Measurements from ENCODE around the gene MAGI3.

- TF ChIP-seq CTCF (IDR thresholded peaks at IDR 0.05) (no peak), HOXA7 (CRISPR knock-in tag; IDR thresholded peaks at IDR 0.05) (no peak), HDAC2 (IDR thresholded peaks at IDR 0.05) (no peak), RFX5 (IDR thresholded peaks at IDR 0.05) (no peak), NFE2L2 (conservative IDR thresholded peaks at IDR 0.05; ENCODE audit: low read length) (no peak), E2F6 (IDR thresholded peaks at IDR 0.05; ENCODE audit: borderline replicate concordance, low read depth) (no peak), MAZ (IDR thresholded peaks at IDR 0.05; ENCODE audit: borderline replicate concordance, low read depth, low read length) (no peak), RAD21 (conservative IDR thresholded peaks at IDR 0.05 in 1 of 2, IDR thresholded peaks at IDR 0.05 in 1 of 2) (no peak), MAFK (IDR thresholded peaks at IDR 0.05; ENCODE audit: partially characterized antibody) (no peak), EHMT2 (IDR thresholded peaks at IDR 0.05; ENCODE audit: low read depth) (no peak), ELK1 (IDR thresholded peaks at IDR 0.05; ENCODE audit: low read depth, low read length) (no peak), NR3C1 (IDR thresholded peaks at IDR 0.05) (no peak), POLR2A (IDR thresholded peaks at IDR 0.05; ENCODE audit: low read length) (no peak)
These were observed 48.4 kb downstream of the MAGI3 start for GRCh38 chr1:113438505-113439276.

Data from A549 (cell line).